BLaER1 treated with 17β-estradiol and CSF1 and Interleukin-3, amounts not matched to agents 10 nM and 100 nM (cell line): ENCODE results near the gene SAMD4A.

Source experiments
- H3K27ac ChIP-seq, 11 experiments: shearing (Covaris generic); formaldehyde crosslinking; 2 replicates each; pipeline ENCODE4 v1.8.1; 2022
- H3K27me3 ChIP-seq, 11 experiments: shearing (Covaris generic); formaldehyde crosslinking; 2 replicates each; pipeline ENCODE4 v1.8.1; 2022
- H3K36me3 ChIP-seq, 11 experiments: shearing (Covaris generic); formaldehyde crosslinking; 2 replicates each; pipeline ENCODE4 v1.8.1; 2022
- H3K4me1 ChIP-seq, 10 experiments: shearing (Covaris generic); formaldehyde crosslinking; 2 replicates each; pipeline ENCODE4 v1.8.1; 2022
- H3K4me2 ChIP-seq, 11 experiments: shearing (Covaris generic); formaldehyde crosslinking; 2 replicates each; pipeline ENCODE4 v1.8.1; 2022
- H3K4me3 ChIP-seq, 10 experiments: shearing (Covaris generic); formaldehyde crosslinking; 2 replicates each; pipeline ENCODE4 v1.8.1; 2022
- H3K9ac ChIP-seq, 11 experiments: shearing (Covaris generic); formaldehyde crosslinking; 2 replicates each; pipeline ENCODE4 v1.8.1; 2022
- H3K9me3 ChIP-seq, 11 experiments: shearing (Covaris generic); formaldehyde crosslinking; replicated peaks in 1 of 11; 2 replicates each; pipeline ENCODE4 v1.8.1; 2022
- H4K20me1 ChIP-seq, 11 experiments: shearing (Covaris generic); formaldehyde crosslinking; 2 replicates each; pipeline ENCODE4 v1.8.1; 2022
- Cebpa-rat ChIP-seq, 11 experiments: shearing (Covaris generic); IDR thresholded peaks; 2 replicates each; pipeline ENCODE4 v1.8.1; 2022

Gene SAMD4A

GRCh38 chr14:54838931-54839512 lies 272.1 kb downstream of the SAMD4A start:
- H3K9me3 ChIP-seq: peaks cover 0 to 5% (median 0%) of the 10 kb centered on the region in 11 experiments; a peak in 3 of 22 replicates
- no peaks in the 10 kb centered on the region for H4K20me1 ChIP-seq
- H3K27ac ChIP-seq: no peak overlapping the region
- no peak overlapping the region for H3K9ac ChIP-seq
- H3K27me3 ChIP-seq: no peaks in the 10 kb centered on the region
- no peak for TF ChIP-seq Cebpa-rat (IDR thresholded peaks at IDR 0.05)
- no peak overlapping the region for H3K4me3 ChIP-seq
- H3K36me3 ChIP-seq: peaks cover 7 to 61% (median 26%) of the 10 kb centered on the region in 11 experiments; a peak in 20 of 22 replicates
- peaks cover 0 to 38% (median 0%) of the 10 kb centered on the region in 10 experiments; a peak in 7 of 20 replicates for H3K4me1 ChIP-seq
- H3K4me2 ChIP-seq: peak overlapping the region in 1 of 11 experiments; percentile 63; a peak in 2 of 22 replicates

GRCh38 chr14:54839701-54840119 lies 272.8 kb downstream of the SAMD4A start:
- no peak for TF ChIP-seq Cebpa-rat (IDR thresholded peaks at IDR 0.05)
- H3K4me1 ChIP-seq: peaks cover 0 to 38% (median 0%) of the 10 kb centered on the region in 10 experiments; a peak in 7 of 20 replicates
- no peaks in the 10 kb centered on the region for H3K27me3 ChIP-seq
- H3K9me3 ChIP-seq: peaks cover 0 to 5% (median 0%) of the 10 kb centered on the region in 11 experiments; a peak in 3 of 22 replicates
- no peak overlapping the region for H3K9ac ChIP-seq
- H4K20me1 ChIP-seq: no peaks in the 10 kb centered on the region
- H3K4me2 ChIP-seq: peak overlapping the region in 3 of 11 experiments; percentile 10 to 63 (median 62); a peak in 5 of 22 replicates
- no peak overlapping the region for H3K27ac ChIP-seq
- H3K4me3 ChIP-seq: no peak overlapping the region
- peaks cover 7 to 68% (median 26%) of the 10 kb centered on the region in 11 experiments; a peak in 20 of 22 replicates for H3K36me3 ChIP-seq

GRCh38 chr14:54840336-54840735 lies 273.4 kb downstream of the SAMD4A start:
- TF ChIP-seq Cebpa-rat (IDR thresholded peaks at IDR 0.05): no peak
- H3K4me2 ChIP-seq: peak overlapping the region in 3 of 11 experiments; percentile 10 to 63 (median 62); a peak in 5 of 22 replicates
- H3K27ac ChIP-seq: no peak overlapping the region
- H3K27me3 ChIP-seq: no peaks in the 10 kb centered on the region
- H4K20me1 ChIP-seq: no peaks in the 10 kb centered on the region; a peak in 1 of 22 replicates
- no peak overlapping the region for H3K4me3 ChIP-seq
- H3K9ac ChIP-seq: no peak overlapping the region
- peaks cover 7 to 74% (median 27%) of the 10 kb centered on the region in 11 experiments; a peak in 21 of 22 replicates for H3K36me3 ChIP-seq
- H3K9me3 ChIP-seq: peaks cover 0 to 5% (median 0%) of the 10 kb centered on the region in 11 experiments; a peak in 3 of 22 replicates
- peaks cover 0 to 38% (median 0%) of the 10 kb centered on the region in 10 experiments; a peak in 7 of 20 replicates for H3K4me1 ChIP-seq

- peaks cover 7 to 79% (median 32%) of the 10 kb centered on the region in 11 experiments; a peak in 21 of 22 replicates for H3K36me3 ChIP-seq
- no peak for TF ChIP-seq Cebpa-rat (IDR thresholded peaks at IDR 0.05)
- no peaks in the 10 kb centered on the region for H3K27me3 ChIP-seq
- H3K27ac ChIP-seq: no peak overlapping the region
- no peaks in the 10 kb centered on the region; a peak in 1 of 22 replicates for H4K20me1 ChIP-seq
- H3K9ac ChIP-seq: no peak overlapping the region
- H3K4me3 ChIP-seq: no peak overlapping the region
- H3K9me3 ChIP-seq: peaks cover 0 to 5% (median 0%) of the 10 kb centered on the region in 11 experiments; a peak in 3 of 22 replicates
- peak overlapping the region in 2 of 11 experiments; percentile 63 to 83; a peak in 4 of 22 replicates for H3K4me2 ChIP-seq
- H3K4me1 ChIP-seq: peaks cover 0 to 38% (median 0%) of the 10 kb centered on the region in 10 experiments; a peak in 7 of 20 replicates
Measured at GRCh38 chr14:54840798-54841197, 273.9 kb downstream of the SAMD4A start.
